OCI-M2 (cell line): Measurements from ENCODE around the gene ANXA6.
"Not testable (repeated sequence)": the region's sequence is repeated elsewhere in the genome, so short reads cannot be mapped to it uniquely, and the experiment has no call there.

Experiments
- DNase-seq: peaks from one replicate; lab custom pipeline; 2025; ENCODE audit not compliant: unreplicated experiment; lab: John Stamatoyannopoulos, UW

The ANXA6 gene

GRCh38 chr5:151181818-151182523, 24.4 kb upstream of the ANXA6 start:
- no peak for DNase-seq

GRCh38 chr5:151180291-151180690, 22.7 kb upstream of the ANXA6 start:
- DNase-seq = no peak

- no peak for DNase-seq
These were observed 21.9 kb upstream of the ANXA6 start for GRCh38 chr5:151179489-151179840.

GRCh38 chr5:151178777-151179488, 21.4 kb upstream of the ANXA6 start:
- no peak for DNase-seq

- DNase-seq = no peak
These were observed 20.8 kb upstream of the ANXA6 start for GRCh38 chr5:151178372-151178771.

GRCh38 chr5:151176268-151176667, 18.7 kb upstream of the ANXA6 start:
- not testable (repeated sequence) for DNase-seq

GRCh38 chr5:151174612-151175101, 17.1 kb upstream of the ANXA6 start:
- DNase-seq = no peak

GRCh38 chr5:151173711-151174611, 16.4 kb upstream of the ANXA6 start:
- no peak for DNase-seq

- no peak for DNase-seq
These were observed 13.9 kb upstream of the ANXA6 start for GRCh38 chr5:151171529-151171928.

- DNase-seq = no peak
These were observed 11.2 kb upstream of the ANXA6 start for GRCh38 chr5:151168602-151169344.

GRCh38 chr5:151167022-151167421, 9.4 kb upstream of the ANXA6 start:
- no peak for DNase-seq

- DNase-seq = peak; percentile 48
These were observed 7.3 kb upstream of the ANXA6 start for GRCh38 chr5:151164687-151165392.

- DNase-seq = no peak
These were observed 5.2 kb upstream of the ANXA6 start for GRCh38 chr5:151162776-151163175.

- no peak for DNase-seq
These were observed 2.2 kb upstream of the ANXA6 start for GRCh38 chr5:151159649-151160373.

- no peak for DNase-seq
These were observed 695 bp upstream of the ANXA6 start for GRCh38 chr5:151158287-151158661.

- DNase-seq = no peak
These were observed 815 bp downstream of the ANXA6 start for GRCh38 chr5:151156507-151157420.

- no peak for DNase-seq
These were observed 1.6 kb downstream of the ANXA6 start for GRCh38 chr5:151155775-151156506.
